HS-27A (cell line): ENCODE data around the gene TCF4.

Source experiments
- DNase-seq: peaks from one replicate; pipeline ENCODE4 v3.0.0-alpha.2; 2012; ENCODE audit warnings: low read depth, missing footprints

TCF4 gene

GRCh38 chr18:55440988-55441387, 147.0 kb downstream of the TCF4 start:
- DNase-seq, result no peak

GRCh38 chr18:55439056-55439455, 148.9 kb downstream of the TCF4 start:
- DNase-seq, result no peak

- no peak for DNase-seq
These were observed 152.4 kb downstream of the TCF4 start for GRCh38 chr18:55435592-55435991.

- DNase-seq, result no peak
These were observed 154.3 kb downstream of the TCF4 start for GRCh38 chr18:55433648-55434047.

- DNase-seq, result no peak
These were observed 154.9 kb downstream of the TCF4 start for GRCh38 chr18:55433140-55433539.

GRCh38 chr18:55432307-55433040, 155.5 kb downstream of the TCF4 start:
- DNase-seq, result no peak

- DNase-seq, result no peak
These were observed 158.0 kb downstream of the TCF4 start for GRCh38 chr18:55430026-55430425.

- no peak for DNase-seq
These were observed 160.0 kb downstream of the TCF4 start for GRCh38 chr18:55427951-55428350.

- DNase-seq, result no peak
These were observed 162.3 kb downstream of the TCF4 start for GRCh38 chr18:55425698-55426097.

- DNase-seq, result no peak
These were observed 165.4 kb downstream of the TCF4 start for GRCh38 chr18:55422456-55423180.

- no peak for DNase-seq
These were observed 166.2 kb downstream of the TCF4 start for GRCh38 chr18:55421615-55422419.

GRCh38 chr18:55421308-55421614, 166.7 kb downstream of the TCF4 start:
- no peak for DNase-seq

- no peak for DNase-seq
These were observed 167.2 kb downstream of the TCF4 start for GRCh38 chr18:55420665-55421307.

- DNase-seq, result no peak
These were observed 167.9 kb downstream of the TCF4 start for GRCh38 chr18:55419947-55420664.

- no peak for DNase-seq
These were observed 168.7 kb downstream of the TCF4 start for GRCh38 chr18:55419132-55419946.

- no peak for DNase-seq
These were observed 169.6 kb downstream of the TCF4 start for GRCh38 chr18:55418439-55418838.

- no peak for DNase-seq
These were observed 171.2 kb downstream of the TCF4 start for GRCh38 chr18:55416791-55417190.

- no peak for DNase-seq
These were observed 172.6 kb downstream of the TCF4 start for GRCh38 chr18:55415258-55415871.

GRCh38 chr18:55414475-55414874, 173.5 kb downstream of the TCF4 start:
- DNase-seq, result no peak

- DNase-seq, result no peak
These were observed 174.5 kb downstream of the TCF4 start for GRCh38 chr18:55413474-55413873.
